Germinal center (tissue), 1 donor: ENCODE measurements around the gene ADARB2.

ENCODE experiments used
- DNase-seq: peaks from one replicate; pipeline ENCODE4 v3.0.0; 2012; ENCODE audit warnings: mixed read lengths, low spot score

Gene ADARB2

GRCh38 chr10:1662438-1663025 is 74.8 kb downstream of the ADARB2 start:
- DNase-seq = no peak

- DNase-seq = peak; percentile 71
Measured at GRCh38 chr10:1661859-1662437, 75.4 kb downstream of the ADARB2 start.

- no peak for DNase-seq
Measured at GRCh38 chr10:1661416-1661815, 75.9 kb downstream of the ADARB2 start.

- DNase-seq = no peak
Measured at GRCh38 chr10:1660815-1661214, 76.5 kb downstream of the ADARB2 start.

- DNase-seq = no peak
Measured at GRCh38 chr10:1660386-1660785, 76.9 kb downstream of the ADARB2 start.

- DNase-seq = no peak
Measured at GRCh38 chr10:1659221-1659791, 78.0 kb downstream of the ADARB2 start.

GRCh38 chr10:1658658-1659057 is 78.7 kb downstream of the ADARB2 start:
- no peak for DNase-seq

GRCh38 chr10:1657479-1657878 is 79.8 kb downstream of the ADARB2 start:
- no peak for DNase-seq

GRCh38 chr10:1655367-1655766 is 82.0 kb downstream of the ADARB2 start:
- no peak for DNase-seq

- DNase-seq = no peak
Measured at GRCh38 chr10:1654811-1655356, 82.4 kb downstream of the ADARB2 start.

GRCh38 chr10:1654247-1654646 is 83.1 kb downstream of the ADARB2 start:
- no peak for DNase-seq

- no peak for DNase-seq
Measured at GRCh38 chr10:1653321-1653720, 84.0 kb downstream of the ADARB2 start.

GRCh38 chr10:1652151-1652550 is 85.2 kb downstream of the ADARB2 start:
- DNase-seq = no peak

- DNase-seq = no peak
Measured at GRCh38 chr10:1651270-1651966, 85.9 kb downstream of the ADARB2 start.

GRCh38 chr10:1650542-1651269 is 86.6 kb downstream of the ADARB2 start:
- no peak for DNase-seq

GRCh38 chr10:1648648-1649047 is 88.7 kb downstream of the ADARB2 start:
- DNase-seq = no peak

GRCh38 chr10:1646332-1646731 is 91.0 kb downstream of the ADARB2 start:
- DNase-seq = no peak

GRCh38 chr10:1645896-1646295 is 91.4 kb downstream of the ADARB2 start:
- DNase-seq = no peak

GRCh38 chr10:1644191-1644711 is 93.1 kb downstream of the ADARB2 start:
- no peak for DNase-seq

GRCh38 chr10:1643908-1644179 is 93.5 kb downstream of the ADARB2 start:
- DNase-seq = no peak

GRCh38 chr10:1643161-1643907 is 94.0 kb downstream of the ADARB2 start:
- no peak for DNase-seq
